Heart right ventricle (tissue), 16 donors: ENCODE results near the gene WWTR1. TPM values are rescaled to one million over a fixed set of nuclear protein-coding genes. Genes with fewer than 3 reads are reported as not detected.

Experiments used
- ATAC-seq, 8 donors: fragments of 200-7000 bp; cut with Tn5 transposase; one replicate each; pipeline ENCODE4 v1.9.1; 2020; ENCODE audit warnings: mild to moderate bottlenecking in 8 of 8, moderate library complexity in 8 of 8, moderate number of reproducible peaks in 1 of 8
- DNase-seq, 2 donors: peaks; one replicate each; pipeline ENCODE4 v3.0.0-alpha.2; 2020
- H3K27ac ChIP-seq, 10 donors: fragments of 200-600 bp; sonication (generic) in 2 of 10; one replicate each; pipeline versions ENCODE4 v1.5.0 to v1.8.0; 2020 to 2022; ENCODE audit warnings: mild to moderate bottlenecking in 3 of 10
- H3K27me3 ChIP-seq, 7 donors: fragments of 200-600 bp; one replicate each; pipeline ENCODE4 v1.8.0; 2021 to 2022; ENCODE audit warnings: mild to moderate bottlenecking in 2 of 7
- H3K36me3 ChIP-seq, 9 donors: fragments of 200-600 bp; sonication (generic) in 1 of 9; one replicate each; pipeline versions ENCODE4 v1.5.0 to v1.8.0; 2020 to 2022; ENCODE audit warnings: mild to moderate bottlenecking in 2 of 9
- H3K4me1 ChIP-seq, 9 donors: fragments of 200-600 bp; sonication (generic) in 1 of 9; one replicate each; pipeline versions ENCODE4 v1.5.0 to v1.8.0; 2020 to 2022; ENCODE audit warnings: mild to moderate bottlenecking in 4 of 9
- H3K4me3 ChIP-seq, 10 donors: fragments of 200-600 bp; sonication (generic) in 2 of 10; one replicate each; pipeline versions ENCODE4 v1.5.0 to v1.8.0; 2020 to 2022; ENCODE audit warnings: mild to moderate bottlenecking in 7 of 10, moderate library complexity in 2 of 10
- H3K9me3 ChIP-seq, 11 donors: fragments of 200-600 bp in 10 of 11; sonication (generic) in 2 of 11; one replicate each; pipeline versions ENCODE4 v1.5.0 to v1.8.0; 2013 to 2022; ENCODE audit warnings: mild to moderate bottlenecking in 2 of 11, control low read depth in 1 of 11, moderate library complexity in 1 of 11
- CTCF ChIP-seq, 9 donors: fragments of 200-600 bp; sonication (generic) in 2 of 9; IDR thresholded peaks; one replicate each; pipeline versions ENCODE4 v1.5.0 to v1.8.0; 2021 to 2022; ENCODE audit warnings: antibody characterized with exemption in 9 of 9, mild to moderate bottlenecking in 5 of 9, moderate library complexity in 1 of 9
- WGBS, 2 donors: extraction: QIAGEN DNeasy Blood & Tissue Kit; methylation state at CpG; one replicate each; pipeline ENCODE4 v1.1.7; 2013; ENCODE audit warnings: inconsistent platforms in 1 of 2; 5-methylcytosine and 5-hydroxymethylcytosine counted together
- intact Hi-C, 10 donors: fragments of 100-400 bp; cut with DNase I; formaldehyde crosslinking; loops; one replicate each; pipeline versions ENCODE4 v1.11.1 to v1.14.2; 2022
- polyA plus RNA-seq, 2 donors: library from polyadenylated mRNA; stranded (reverse); fragments of 200-250 nt; gene quantifications; one replicate each; pipeline ENCODE4 v1.2.3, GENCODE V29; 2013
- total RNA-seq, 10 donors: library from RNA; stranded (reverse); fragmentation: NEBNext Ultra II Directional in 3 of 10; extraction: Animal tissue kit (Norgen Biotek cat#: 25700) in 3 of 10; gene quantifications; one replicate each; pipeline versions ENCODE4 v1.2.1 to v1.2.4, GENCODE V29; 2021 to 2023
- donor health status: Arrhythmogenic right ventricular cardiomyopathy.
- donor health status: ischemic (EF 13 %, LVEDD 7.1; RV severe dilation, severe dysfunction).
- donor health status: healthy with polysubstance abuse.
- donor health status: DM: no; HTN: yes; CAD: no.
- donor health status: DM: no; HTN: no; CAD: no.
- donor health status: ischemic (EF 25% LVEDD 6.9; RV normal size, moderate dysfunction).
- donor health status: ischemic (EF 25% LVEDD 5.7; RV mildly dilated, moderate dysfunction).
- donor health status: healthy.
- donor health status: DM: yes; HTN: yes; CAD: no.
- donor health status: Ischemic cardiomyopathy.
- donor health status: ischemic (EF 35%, LVEDD 5.7; RV mildly dilated, moderate dysfunction).
- donor health status: nonischemic (EF 11% LVEDD 7.7; RV severe dilation, severe dysfunction).
- donor health status: DM: yes; HTN: yes; CAD: no.
- donor health status: PGD.
- donor health status: ischemic (EF 29% LVEDD 5.4; RV normal size, mild dysfunction).
- donor health status: nonischemic (EF 23%, LVEDD 6.1; RV moderate dilation, normal function).

The WWTR1 gene
- total and polyA plus RNA-seq, 12 donors, result 19.5 to 78.6 (median 40.3) TPM

- WGBS, 2 donors, result 90 to 92% methylated on average over 2 of the region's 2 CpGs
Measured at GRCh38 chr3:149686996-149687395, 29.2 kb upstream of the WWTR1 start.

DNA sequence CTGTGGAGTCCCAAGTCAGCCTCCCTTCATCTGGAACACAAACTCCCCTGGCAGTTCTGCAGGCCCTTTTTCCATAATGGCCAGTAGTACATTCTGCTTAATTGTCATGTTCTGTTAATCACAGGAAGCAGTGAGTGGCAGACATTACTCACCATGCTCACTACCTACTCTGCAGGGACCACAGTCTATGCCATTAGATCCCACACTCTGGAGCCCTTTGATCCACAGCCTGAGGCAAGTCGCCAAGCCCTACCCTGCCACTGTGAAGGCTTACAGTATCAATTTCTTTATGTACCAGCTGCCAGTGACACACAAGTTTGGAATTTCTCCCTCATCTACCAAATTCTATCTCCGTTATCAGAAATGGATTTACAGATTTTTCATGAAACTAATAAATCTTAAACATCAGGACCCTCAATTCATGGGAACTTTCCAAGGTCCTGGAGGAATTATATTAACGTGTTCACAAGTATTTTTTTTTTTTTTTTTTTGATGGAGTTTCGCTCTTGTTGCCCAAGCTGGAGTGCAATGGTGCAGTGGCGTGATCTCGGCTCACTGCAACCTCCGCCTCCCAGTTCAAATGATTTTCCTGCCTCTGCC is 20.6 kb upstream of the WWTR1 start:
- H3K27me3 ChIP-seq, result no peaks in the 10 kb centered on the region
- no peaks in the 10 kb centered on the region for H3K36me3 ChIP-seq
- no peak for TF ChIP-seq CTCF (IDR thresholded peaks at IDR 0.05)
- H3K4me3 ChIP-seq, result no peak overlapping the region
- no peaks in the 10 kb centered on the region for H3K9me3 ChIP-seq
- no peaks in the 10 kb centered on the region for H3K4me1 ChIP-seq
- WGBS, 2 donors, result 92 to 94% methylated on average over 7 of the region's 7 CpGs
- ATAC-seq (no peak), DNase-seq (no peak)
- H3K27ac ChIP-seq, result no peak overlapping the region
- intact Hi-C loops, result no loop called here

More at GRCh38 chr3:149686996-149687395, 29.2 kb upstream of the WWTR1 start:
- ATAC-seq (no peak), DNase-seq (no peak)
- Histone ChIP-seq H3K4me3 (no peak overlapping the region), H3K4me1 (no peaks in the 10 kb centered on the region), H3K36me3 (no peaks in the 10 kb centered on the region), H3K27me3 (no peaks in the 10 kb centered on the region), H3K9me3 (peaks cover 0 to 10% (median 0%) of the 10 kb centered on the region in 11 donors), H3K27ac (no peak overlapping the region)
- no peak for TF ChIP-seq CTCF (IDR thresholded peaks at IDR 0.05)
- intact Hi-C loops, result no loop called here

- 96 to 98% methylated on average over 1 of the region's 1 CpG for WGBS, 2 donors
- no peak overlapping the region for H3K27ac ChIP-seq
- intact Hi-C loops, result no loop called here
- H3K9me3 ChIP-seq, result no peaks in the 10 kb centered on the region
- H3K4me1 ChIP-seq, result no peaks in the 10 kb centered on the region
- ATAC-seq (no peak), DNase-seq (no peak)
- no peaks in the 10 kb centered on the region for H3K36me3 ChIP-seq
- no peak for TF ChIP-seq CTCF (IDR thresholded peaks at IDR 0.05)
- H3K27me3 ChIP-seq, result peaks cover 0 to 5% (median 0%) of the 10 kb centered on the region in 7 donors
- H3K4me3 ChIP-seq, result no peak overlapping the region
Measured at GRCh38 chr3:149673393-149673792, 15.6 kb upstream of the WWTR1 start.

DNA sequence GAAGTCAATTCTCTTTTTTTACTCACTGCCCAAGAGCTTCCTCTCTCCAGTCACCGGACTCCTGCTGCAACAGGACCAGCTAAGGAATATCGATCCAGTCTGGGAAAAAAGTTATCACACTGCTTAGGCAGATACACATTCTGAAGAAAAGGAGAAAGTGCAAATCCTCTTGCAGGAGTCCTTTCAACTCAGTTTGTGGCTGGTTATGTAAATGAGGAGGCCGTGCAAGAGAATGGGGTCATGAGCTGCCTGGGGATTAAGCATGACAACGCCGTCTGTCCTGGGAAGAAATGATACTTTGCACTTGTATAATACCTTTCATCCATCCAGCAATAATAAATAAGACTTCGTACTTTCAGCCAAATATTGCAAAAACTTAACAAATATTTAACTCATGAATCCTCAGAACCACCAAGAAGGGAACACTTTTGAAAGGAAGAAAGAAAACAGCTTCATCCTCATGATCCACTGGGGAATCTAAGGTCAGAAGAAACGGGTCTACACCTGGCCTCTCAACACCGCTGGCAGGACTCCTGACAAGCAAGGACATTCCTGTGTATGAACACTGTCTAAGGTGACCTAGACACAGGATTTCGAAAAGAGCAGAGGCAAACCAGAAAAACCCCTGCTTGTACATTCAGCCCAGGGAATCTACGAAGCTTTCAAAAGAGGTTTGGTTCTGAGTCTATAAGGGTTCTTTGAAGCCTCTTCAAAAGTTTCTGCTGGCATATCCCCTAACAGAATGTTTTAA is 13.1 kb upstream of the WWTR1 start:
- TF ChIP-seq CTCF (IDR thresholded peaks at IDR 0.05), result no peak
- WGBS, 2 donors, result 72 to 73% methylated on average over 10 of the region's 10 CpGs
- intact Hi-C loops, result no loop called here
- peaks cover 0 to 15% (median 0%) of the 10 kb centered on the region in 7 donors for H3K27me3 ChIP-seq
- H3K4me1 ChIP-seq, result no peaks in the 10 kb centered on the region
- ATAC-seq, result no peak
- no peaks in the 10 kb centered on the region for H3K9me3 ChIP-seq
- no peaks in the 10 kb centered on the region for H3K36me3 ChIP-seq
- no peak overlapping the region for H3K4me3 ChIP-seq
- no peak for DNase-seq
- H3K27ac ChIP-seq, result no peak overlapping the region
